DLD1 (cell line): ENCODE measurements around the gene SHQ1.

Experiments used
- in situ Hi-C: cut with HindIII; loops from 2 replicates; pipeline ENCODE4 v1.10.0; 2017; ENCODE audit warnings: low sequenced_read_pairs

The SHQ1 gene

GRCh38 chr3:72855001-72855400 is 6.8 kb upstream of the SHQ1 start:
- in situ Hi-C loops = no loop called here

DNA sequence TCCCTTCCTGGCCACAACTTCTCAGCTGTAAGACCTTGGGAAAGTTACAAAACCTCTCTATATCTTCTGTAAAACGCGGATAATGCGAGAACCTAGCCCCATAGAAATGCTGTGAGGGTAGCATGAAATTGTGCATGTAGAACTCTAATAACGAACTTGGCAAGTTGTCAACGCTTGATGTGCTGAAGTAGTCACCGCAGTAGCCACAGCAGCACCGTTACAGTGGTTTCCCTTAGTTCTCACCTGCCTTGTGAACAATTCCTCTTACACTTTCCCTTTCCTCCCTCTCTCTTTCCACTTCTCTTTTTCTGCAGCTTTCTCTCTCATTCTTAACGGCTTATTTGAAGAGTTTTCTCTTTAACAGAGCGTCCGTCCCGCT is 447 bp upstream of the SHQ1 start:
- in situ Hi-C loops = no loop called here

GRCh38 chr3:72847282-72847681 is 963 bp downstream of the SHQ1 start:
- in situ Hi-C loops = no loop called here

- in situ Hi-C loops = no loop called here
These were observed 2.1 kb downstream of the SHQ1 start for GRCh38 chr3:72846166-72846565.

GRCh38 chr3:72844436-72844993 is 3.7 kb downstream of the SHQ1 start:
- in situ Hi-C loops = no loop called here

- in situ Hi-C loops = no loop called here
These were observed 9.2 kb downstream of the SHQ1 start for GRCh38 chr3:72839057-72839456.

DNA sequence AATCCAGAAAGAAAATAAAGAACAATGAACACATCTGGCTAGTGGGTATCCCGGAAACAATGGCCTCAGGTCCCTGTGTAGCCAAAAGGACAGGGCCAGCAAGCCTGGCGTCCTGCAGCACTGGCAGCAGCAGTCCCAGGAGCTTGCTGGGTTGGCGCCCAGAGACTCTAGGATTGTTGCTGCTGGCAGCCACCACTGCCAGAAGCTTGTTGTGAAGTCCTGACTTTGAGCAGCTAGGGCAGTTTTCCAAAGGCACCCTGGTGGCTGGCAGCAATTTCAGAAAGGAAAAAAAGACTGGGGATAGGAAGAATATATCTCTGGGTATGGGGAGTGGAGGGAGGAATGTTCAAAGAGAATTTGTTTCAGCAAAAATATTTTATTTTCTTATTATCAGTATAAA is 11.3 kb downstream of the SHQ1 start:
- in situ Hi-C loops = no loop called here

GRCh38 chr3:72836416-72836815 is 11.8 kb downstream of the SHQ1 start:
- in situ Hi-C loops = no loop called here

DNA sequence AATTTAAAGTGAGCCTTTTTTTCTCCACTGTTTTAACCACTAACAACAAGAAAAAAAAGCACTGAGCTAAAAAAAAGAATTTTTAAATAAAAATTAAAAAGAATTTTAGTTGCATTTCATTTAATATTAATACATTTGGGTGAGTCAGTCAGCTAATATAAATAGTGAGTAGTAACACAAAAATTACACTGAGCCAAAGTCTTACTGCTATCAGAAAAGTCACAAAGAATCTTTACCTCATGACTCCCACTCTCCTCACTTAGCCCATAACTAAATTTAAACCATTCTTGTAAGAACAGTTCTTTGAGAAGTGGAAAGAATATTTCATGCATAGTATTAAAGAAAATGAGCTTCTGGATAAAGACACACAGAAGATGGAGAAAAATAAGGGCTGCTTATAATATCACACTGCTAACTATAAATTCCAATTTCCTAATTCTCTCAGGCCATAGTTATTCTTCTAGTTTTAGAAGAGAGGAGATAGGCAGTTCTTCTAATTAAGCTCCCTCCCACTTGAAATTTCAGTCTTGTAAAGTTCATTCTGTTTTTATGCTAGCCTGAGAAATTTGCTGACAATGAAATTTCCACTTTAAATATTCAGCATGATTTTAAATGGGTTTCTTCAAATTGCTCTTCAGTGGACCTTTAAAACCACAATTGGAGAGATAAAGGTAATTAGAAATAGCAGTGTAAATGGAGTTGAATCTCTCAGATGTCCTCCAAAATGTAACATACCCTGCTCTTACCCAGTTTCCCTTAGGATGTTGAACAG is 17.6 kb downstream of the SHQ1 start:
- in situ Hi-C loops = no loop called here

- in situ Hi-C loops = no loop called here
These were observed 18.5 kb downstream of the SHQ1 start for GRCh38 chr3:72829701-72830100.

DNA sequence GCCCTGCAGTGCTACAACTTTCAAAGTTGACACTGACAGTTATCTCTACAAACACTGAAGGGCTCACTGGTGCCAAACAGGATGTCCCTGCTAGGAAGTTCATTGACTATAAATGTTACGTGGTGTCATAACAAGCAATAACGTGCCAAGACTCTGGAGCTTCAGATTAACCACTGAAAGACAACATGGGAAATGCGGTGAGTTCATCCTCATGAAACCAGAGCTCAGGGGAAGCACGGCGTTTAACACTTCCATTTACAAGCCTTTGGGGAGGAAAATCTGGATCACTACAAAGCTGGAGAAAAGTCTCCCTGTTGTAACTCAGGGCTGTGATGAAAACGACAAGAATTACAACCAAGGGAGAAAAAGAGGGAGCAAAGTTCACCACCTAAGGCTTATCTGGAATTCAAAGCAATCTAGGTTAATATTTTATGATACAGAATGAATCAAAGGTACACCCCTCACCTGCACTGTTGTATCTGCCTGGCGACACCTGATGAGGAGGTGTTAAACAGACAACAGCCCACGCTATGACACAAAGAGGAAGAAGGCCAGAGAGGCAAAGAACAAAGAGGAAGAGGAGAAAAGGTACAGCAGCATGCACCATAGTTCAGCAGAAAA is 27.0 kb downstream of the SHQ1 start:
- in situ Hi-C loops = no loop called here

GRCh38 chr3:72820415-72820814 is 27.8 kb downstream of the SHQ1 start:
- in situ Hi-C loops = no loop called here

DNA sequence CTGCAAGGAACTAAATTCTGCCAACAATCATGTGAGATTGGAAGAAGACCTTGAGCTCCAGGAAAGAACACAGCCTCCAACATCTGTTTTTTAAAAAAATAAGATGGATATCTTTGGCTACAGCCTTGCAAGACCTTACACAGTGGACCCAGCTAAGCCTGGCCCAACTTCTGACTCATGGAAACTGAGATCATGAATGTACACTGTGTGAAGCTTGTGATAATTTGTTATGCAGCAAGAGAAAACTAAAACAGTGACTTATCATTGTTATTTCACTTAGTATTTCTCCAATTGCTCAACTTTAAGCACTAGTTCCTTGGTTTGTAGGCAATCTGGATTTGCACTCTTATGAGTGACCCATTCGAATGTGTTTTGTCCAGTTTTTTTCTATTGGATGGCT is 29.3 kb downstream of the SHQ1 start:
- in situ Hi-C loops = no loop called here

- in situ Hi-C loops = no loop called here
These were observed 30.0 kb downstream of the SHQ1 start for GRCh38 chr3:72818092-72818773.

DNA sequence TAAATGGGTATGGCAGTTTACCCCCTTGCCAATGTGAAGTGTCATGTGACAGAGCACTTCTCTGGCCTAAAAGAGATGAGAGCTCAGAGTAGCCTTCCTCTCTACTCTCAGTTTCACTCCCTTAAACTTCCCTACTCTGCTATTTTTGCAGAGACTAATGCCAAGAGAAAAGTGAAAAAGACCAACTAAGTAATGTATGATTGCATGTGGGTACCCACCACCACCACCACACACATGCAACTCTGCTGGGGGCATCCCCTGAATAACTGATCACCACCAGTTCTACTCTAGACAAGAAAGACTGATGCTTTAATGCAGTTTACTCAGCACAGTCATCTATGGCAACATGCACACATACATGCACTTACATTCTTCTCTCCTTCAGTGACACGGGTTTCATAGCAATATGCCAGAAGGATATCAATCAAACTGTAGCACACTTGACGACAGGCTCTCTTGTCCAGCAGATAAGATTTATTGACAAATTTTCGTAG is 31.3 kb downstream of the SHQ1 start:
- in situ Hi-C loops = no loop called here

DNA sequence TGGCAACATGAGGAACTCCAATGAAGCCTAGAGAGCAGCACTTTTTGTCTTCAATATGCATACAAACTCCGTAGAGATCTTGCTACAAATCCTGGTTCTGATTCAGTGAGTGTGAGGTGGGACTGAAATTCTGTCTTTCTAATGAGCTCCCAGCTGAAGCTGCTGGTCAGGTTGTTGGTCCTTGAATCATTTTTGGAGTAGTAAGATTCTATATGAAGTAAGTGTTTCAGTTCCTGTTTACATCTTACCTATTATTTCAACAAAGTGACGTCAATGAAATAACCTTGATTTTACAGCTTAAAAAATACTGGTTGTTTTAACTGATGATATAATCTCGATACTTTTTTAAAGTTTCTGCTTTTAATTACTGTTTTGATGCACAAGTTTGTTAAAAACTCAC is 33.9 kb downstream of the SHQ1 start:
- in situ Hi-C loops = no loop called here

DNA sequence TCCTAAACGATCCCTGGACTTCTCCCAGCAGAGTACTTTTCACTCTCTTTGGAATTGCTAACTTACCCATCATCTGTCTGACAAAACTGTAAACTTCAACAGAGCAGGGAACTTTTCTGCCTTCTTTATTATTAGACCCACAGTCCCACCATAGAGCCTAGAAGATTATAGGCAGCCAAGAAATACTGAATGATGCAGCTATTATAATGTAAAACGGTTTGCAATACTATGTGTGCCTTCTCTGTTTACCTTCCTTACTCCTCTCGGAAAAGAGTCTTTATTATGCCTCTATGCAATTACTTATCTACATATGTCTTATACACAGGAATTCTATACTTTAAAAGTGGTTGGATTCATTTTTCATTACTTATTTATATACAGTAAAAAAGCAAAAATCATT is 36.0 kb downstream of the SHQ1 start:
- in situ Hi-C loops = no loop called here

GRCh38 chr3:72811571-72811970 is 36.7 kb downstream of the SHQ1 start:
- in situ Hi-C loops = no loop called here

DNA sequence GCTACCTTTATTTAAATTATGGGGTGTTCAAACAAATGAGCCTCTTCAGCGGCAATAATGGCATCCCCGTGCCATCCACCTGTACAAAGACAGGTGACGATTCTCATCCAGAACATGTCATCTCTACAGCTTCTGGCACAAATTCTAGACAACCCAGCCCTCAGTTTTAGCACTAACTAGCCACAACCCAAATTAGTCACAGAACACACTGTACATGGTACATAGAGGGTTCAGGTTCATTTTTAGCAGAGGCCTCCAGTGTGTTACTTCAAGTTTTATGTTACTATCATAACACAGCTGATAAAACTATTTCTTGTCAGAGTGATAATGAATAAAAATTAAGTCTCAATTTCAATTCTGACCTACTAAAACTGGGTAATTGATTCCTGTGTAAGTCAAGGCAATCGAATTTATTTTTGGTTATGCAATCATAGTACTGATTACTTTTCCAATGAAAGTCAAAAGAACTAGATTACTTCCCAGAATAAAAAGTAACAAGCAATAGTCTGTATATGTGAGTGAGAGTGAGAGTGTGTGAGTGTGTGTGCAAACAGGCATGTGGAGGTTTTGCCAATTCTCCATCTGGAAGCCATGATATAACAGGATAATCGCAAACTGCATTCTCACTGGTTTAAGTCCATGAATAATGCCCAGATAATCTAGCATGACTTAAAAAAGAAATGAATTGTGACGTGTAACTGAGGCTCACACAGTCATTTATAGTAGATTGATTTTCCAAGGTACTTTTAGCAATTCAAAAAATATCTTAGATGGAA is 37.4 kb downstream of the SHQ1 start:
- in situ Hi-C loops = no loop called here

- in situ Hi-C loops = no loop called here
These were observed 38.2 kb downstream of the SHQ1 start for GRCh38 chr3:72810063-72810462.

- in situ Hi-C loops = no loop called here
These were observed 43.9 kb downstream of the SHQ1 start for GRCh38 chr3:72804361-72804760.
